SK-N-SH (cell line): Measurements from ENCODE around the gene PPP6C. TPM values are rescaled to one million over a fixed set of nuclear protein-coding genes. Genes with fewer than 3 reads are reported as not detected.

Source experiments
- CTCF ChIA-PET: fragments of 300-600, 350-600 bp; formaldehyde crosslinking; extraction: SDS; loops from one replicate; lab custom pipeline; 2021; lab: Yijun Ruan, JAX
- POLR2A ChIA-PET: fragments of 350-600 bp; sonication (Branson Sonifier 250); formaldehyde crosslinking; extraction: SDS; loops from one replicate; lab custom pipeline; 2020; ENCODE audit warnings: antibody characterized with exemption, inconsistent platforms; lab: Yijun Ruan, JAX
- DNase-seq: peaks from one replicate; pipeline ENCODE4 v3.0.0; 2012
- H2AFZ ChIP-seq: fragments of 200-600 bp; sonication (generic); 2 replicates; pipeline ENCODE4 v1.8.1; 2016; ENCODE audit warnings: antibody characterized with exemption, mild to moderate bottlenecking, low read depth
- H3F3A ChIP-seq: fragments of 200-600 bp; sonication (generic); replicated peaks from 2 replicates; pipeline ENCODE3; 2016; ENCODE audit warnings: antibody characterized with exemption, mild to moderate bottlenecking; ENCODE audit not compliant: insufficient read depth
- H3K27ac ChIP-seq, 2 experiments: fragments of 200-500 bp in 1 of 2; fragments of 200-600 bp in 1 of 2; sonication (Bioruptor generic) in 1 of 2; sonication (generic), shearing (Covaris generic) in 1 of 2; 2 replicates each; pipeline versions ENCODE4 v1.5.1 to v1.6.1; 2014 to 2016; ENCODE audit warnings: low read depth in 2 of 2, inconsistent platforms in 1 of 2, low read length in 1 of 2, mild to moderate bottlenecking in 1 of 2, mixed read lengths in 1 of 2
- H3K27me3 ChIP-seq: fragments of 200-600 bp; sonication (generic), shearing (Covaris generic); 2 replicates; pipeline ENCODE4 v1.6.1; 2016; ENCODE audit warnings: mixed run types; ENCODE audit not compliant: insufficient read depth
- H3K36me3 ChIP-seq, 2 experiments: fragments of 200-500 bp in 1 of 2; fragments of 200-600 bp in 1 of 2; sonication (Bioruptor generic) in 1 of 2; sonication (generic) in 1 of 2; replicated peaks in 1 of 2; 2 replicates each; pipeline versions ENCODE3 to v1.5.1; 2014 to 2016; ENCODE audit warnings: low read length in 1 of 2, mild to moderate bottlenecking in 1 of 2; ENCODE audit not compliant: insufficient read depth in 2 of 2, control insufficient read depth in 1 of 2
- H3K4me1 ChIP-seq, 2 experiments: fragments of 200-500 bp in 1 of 2; fragments of 200-600 bp in 1 of 2; sonication (Bioruptor generic) in 1 of 2; sonication (generic), shearing (Covaris generic) in 1 of 2; 2 replicates each; pipeline versions ENCODE4 v1.5.1 to v1.6.1; 2014 to 2016; ENCODE audit warnings: low read depth in 1 of 2, low read length in 1 of 2, mixed run types in 1 of 2; ENCODE audit not compliant: insufficient read depth in 2 of 2, control insufficient read depth in 1 of 2
- H3K4me2 ChIP-seq: fragments of 200-600 bp; sonication (generic), shearing (Covaris generic); 2 replicates; pipeline ENCODE4 v1.6.1; 2017; ENCODE audit warnings: mixed run types
- H3K4me3 ChIP-seq, 2 experiments: fragments of 200-500 bp in 1 of 2; fragments of 200-600 bp in 1 of 2; sonication (Bioruptor generic) in 1 of 2; sonication (generic), shearing (Covaris generic) in 1 of 2; 2 replicates each; pipeline versions ENCODE4 v1.5.1 to v1.8.1; 2014 to 2016; ENCODE audit warnings: low read depth in 2 of 2, inconsistent platforms in 1 of 2, low read length in 1 of 2, mild to moderate bottlenecking in 1 of 2, mixed read lengths in 1 of 2, moderate library complexity in 1 of 2
- H3K79me2 ChIP-seq: fragments of 200-600 bp; sonication (generic); 2 replicates; pipeline ENCODE4 v1.8.1; 2017; ENCODE audit warnings: mild to moderate bottlenecking; ENCODE audit not compliant: insufficient read depth
- H3K9ac ChIP-seq: fragments of 200-600 bp; sonication (generic); 2 replicates; pipeline ENCODE4 v1.6.1; 2017; ENCODE audit warnings: mixed run types
- H3K9me2 ChIP-seq: fragments of 200-600 bp; sonication (generic); 2 replicates; pipeline ENCODE4 v1.6.1; 2017; ENCODE audit warnings: mixed run types
- H3K9me3 ChIP-seq: fragments of 200-600 bp; sonication (generic); 2 replicates; pipeline ENCODE4 v1.6.1; 2017; ENCODE audit warnings: mixed run types, mild to moderate bottlenecking, moderate library complexity
- H4K20me1 ChIP-seq: fragments of 200-600 bp; sonication (generic); 2 replicates; pipeline ENCODE4 v1.6.1; 2017; ENCODE audit warnings: mild to moderate bottlenecking, mixed run types; ENCODE audit not compliant: insufficient read depth
- CHD2 ChIP-seq: fragments of 150-350 bp; IDR thresholded peaks from 2 replicates; pipeline ENCODE4 v1.6.1; 2018; ENCODE audit warnings: low read length; ENCODE audit not compliant: partially characterized antibody
- ELF1 ChIP-seq: IDR thresholded peaks from 2 replicates; pipeline ENCODE4 v1.4.0; 2012
- EP300 ChIP-seq, 2 experiments: IDR thresholded peaks; 2 replicates each; pipeline versions ENCODE4 v1.4.0 to v1.6.1; 2012; ENCODE audit warnings: borderline replicate concordance in 1 of 2, low read depth in 1 of 2, low read length in 1 of 2
- EZH2phosphoT487 ChIP-seq: fragments of 200-600 bp; sonication (generic); IDR thresholded peaks from 2 replicates; pipeline ENCODE4 v1.6.1; 2017; ENCODE audit warnings: low read depth, mixed run types, mild to moderate bottlenecking, antibody characterized with exemption, moderate library complexity, borderline replicate concordance
- FOSL2 ChIP-seq: IDR thresholded peaks from 2 replicates; pipeline ENCODE4 v1.4.0; 2012; ENCODE audit warnings: low read depth, mild to moderate bottlenecking, moderate library complexity, borderline replicate concordance
- FOXM1 ChIP-seq: IDR thresholded peaks from 2 replicates; pipeline ENCODE4 v1.4.0; 2012; ENCODE audit warnings: low read depth, mild to moderate bottlenecking
- GATA2 ChIP-seq: sonication (generic); formaldehyde crosslinking; IDR thresholded peaks from 2 replicates; pipeline ENCODE4 v1.5.0; 2020; ENCODE audit warnings: mild to moderate bottlenecking, missing genetic modification reagents
- JUND ChIP-seq: IDR thresholded peaks from 2 replicates; pipeline ENCODE4 v1.4.0; 2012
- MEF2A ChIP-seq: IDR thresholded peaks from 2 replicates; pipeline ENCODE4 v1.4.0; 2012; ENCODE audit warnings: low read depth, borderline replicate concordance
- MXI1 ChIP-seq: IDR thresholded peaks from 2 replicates; pipeline ENCODE4 v1.6.1; 2012; ENCODE audit warnings: mild to moderate bottlenecking, low read depth, low read length, improper control_type of control experiment
- RAD21 ChIP-seq: IDR thresholded peaks from 2 replicates; pipeline ENCODE4 v1.6.1; 2012; ENCODE audit warnings: mild to moderate bottlenecking, low read length
- RFX5 ChIP-seq: IDR thresholded peaks from 2 replicates; pipeline ENCODE4 v1.6.1; 2012; ENCODE audit warnings: mild to moderate bottlenecking, improper control_type of control experiment, low read length
- SIN3A ChIP-seq: IDR thresholded peaks from 2 replicates; pipeline ENCODE4 v1.6.1; 2012; ENCODE audit warnings: low read depth, mild to moderate bottlenecking, low read length, moderate library complexity, borderline replicate concordance
- SMC3 ChIP-seq: IDR thresholded peaks from 2 replicates; pipeline ENCODE4 v1.6.1; 2012; ENCODE audit warnings: low read depth, low read length, improper control_type of control experiment
- TCF12 ChIP-seq: IDR thresholded peaks from 2 replicates; pipeline ENCODE4 v1.4.0; 2012
- TEAD4 ChIP-seq: IDR thresholded peaks from 2 replicates; pipeline ENCODE4 v1.4.0; 2012; ENCODE audit warnings: mild to moderate bottlenecking, borderline replicate concordance; ENCODE audit not compliant: insufficient read depth
- YY1 ChIP-seq: IDR thresholded peaks from 2 replicates; pipeline ENCODE4 v1.4.0; 2012; ENCODE audit warnings: low read depth, mild to moderate bottlenecking
- WGBS: methylation state at CpG from one replicate; pipeline ENCODE4 v1.1.6; 2017; ENCODE audit warnings: low lambda C conversion rate; 5-methylcytosine and 5-hydroxymethylcytosine counted together
- polyA plus RNA-seq, 3 experiments: library from polyadenylated mRNA; depleted of rRNA; stranded (reverse); fragments of >200 nt; gene quantifications; 2 replicates each; pipeline ENCODE4 v1.2.3, GENCODE V29; 2012
- TF ChIP-seq, protein P1 (sequence below): IDR thresholded peaks from 2 replicates; pipeline ENCODE4; 2012
- TF ChIP-seq, protein P2 (sequence below): IDR thresholded peaks from 2 replicates; pipeline ENCODE4 v1.4.0; 2012; ENCODE audit warnings: low read depth, borderline replicate concordance

The PPP6C gene
- polyA plus RNA-seq, 1 of the 3 experiments (the other 2 are of a cell fraction) = 14.8 TPM

DNA sequence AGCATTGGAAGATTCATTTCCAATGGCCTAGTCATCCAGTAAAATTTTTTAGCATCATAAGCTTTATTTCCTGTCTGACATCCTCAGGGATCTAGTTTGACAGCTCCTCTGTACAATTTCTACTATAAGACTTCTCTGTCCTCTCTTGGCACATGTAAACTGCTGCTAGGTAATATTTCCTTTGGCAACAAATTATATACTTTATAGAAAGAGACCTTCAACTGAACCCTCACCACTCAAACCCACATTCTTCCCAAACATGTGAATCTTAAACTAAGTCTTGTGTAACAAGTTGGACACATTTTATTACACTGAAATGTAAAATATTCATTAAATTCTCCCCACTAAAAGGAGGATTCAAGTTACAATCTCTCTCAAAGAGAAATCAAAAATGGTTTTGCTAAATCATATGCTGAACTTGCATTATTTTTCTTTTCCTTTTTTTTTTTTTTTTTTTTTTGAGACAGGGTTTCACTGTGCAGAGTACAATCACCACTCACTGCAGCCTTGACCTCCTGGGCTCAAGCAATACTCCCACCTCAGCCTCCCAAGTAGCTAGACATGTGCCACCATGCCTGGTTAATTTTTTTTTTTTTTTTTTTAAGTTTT, 83.2 kb downstream of the PPP6C start:
- Histone ChIP-seq H3K4me3 (no peak overlapping the region), H3K4me2 (no peak overlapping the region), H3K4me1 (peaks cover 0 to 3% of the 10 kb centered on the region in 2 experiments; a peak in 1 of 4 replicates), H3K9ac (no peak overlapping the region), H3K27ac (peak overlapping the region in 1 of 2 experiments; percentile 33; a peak in 2 of 4 replicates), H2AFZ (no peak overlapping the region), H3K9me2 (no peaks in the 10 kb centered on the region), H4K20me1 (no peaks in the 10 kb centered on the region), H3K79me2 (no peaks in the 10 kb centered on the region), H3K36me3 (no peaks in the 10 kb centered on the region), H3F3A (peaks cover 10% of the 10 kb centered on the region), H3K9me3 (peaks cover 4% of the 10 kb centered on the region), H3K27me3 (no peaks in the 10 kb centered on the region)
- DNase-seq = no peak
- CTCF ChIA-PET = no interaction called here
- POLR2A ChIA-PET = no interaction called here
- TF ChIP-seq TCF12 (peak; percentile 37; the same call in 1 of the 2 replicates), ELF1 (no peak), TEAD4 (no peak)
- TF ChIP-seq, protein P1, sequence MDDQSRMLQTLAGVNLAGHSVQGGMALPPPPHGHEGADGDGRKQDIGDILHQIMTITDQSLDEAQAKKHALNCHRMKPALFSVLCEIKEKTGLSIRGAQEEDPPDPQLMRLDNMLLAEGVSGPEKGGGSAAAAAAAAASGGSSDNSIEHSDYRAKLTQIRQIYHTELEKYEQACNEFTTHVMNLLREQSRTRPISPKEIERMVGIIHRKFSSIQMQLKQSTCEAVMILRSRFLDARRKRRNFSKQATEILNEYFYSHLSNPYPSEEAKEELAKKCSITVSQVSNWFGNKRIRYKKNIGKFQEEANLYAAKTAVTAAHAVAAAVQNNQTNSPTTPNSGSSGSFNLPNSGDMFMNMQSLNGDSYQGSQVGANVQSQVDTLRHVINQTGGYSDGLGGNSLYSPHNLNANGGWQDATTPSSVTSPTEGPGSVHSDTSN = peak; percentile 70

DNA sequence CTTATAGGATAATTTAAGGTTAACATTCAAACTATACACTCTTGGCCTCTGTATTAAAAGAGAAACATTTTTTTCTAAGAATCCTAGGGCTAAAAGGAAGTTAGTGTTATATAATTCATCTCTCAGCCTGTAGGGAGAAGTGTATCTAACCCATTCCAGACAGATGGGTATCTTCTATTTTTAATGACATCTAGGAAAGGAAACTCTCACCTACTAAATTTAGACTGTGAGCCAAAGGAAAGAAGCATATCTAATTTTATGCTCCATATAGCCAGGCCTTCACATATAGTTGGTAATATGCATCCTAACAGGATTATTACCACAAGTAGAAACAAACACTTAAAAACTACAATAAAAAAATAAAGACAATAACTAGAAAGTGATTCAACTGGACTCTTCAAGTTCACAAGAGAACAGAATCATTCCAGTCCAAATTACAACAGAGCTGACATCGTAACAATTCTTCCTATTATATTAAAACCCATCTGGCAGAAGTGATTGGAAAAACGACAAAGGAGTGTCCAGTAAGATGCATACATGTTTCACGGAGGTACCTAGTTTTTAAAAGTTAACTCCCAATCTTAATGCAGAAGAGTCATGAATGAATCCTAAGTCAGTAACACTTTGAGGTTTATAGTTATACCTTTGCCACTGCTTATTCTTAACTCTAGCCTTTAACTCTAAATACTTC, 85.7 kb downstream of the PPP6C start:
- no peak for DNase-seq
- Histone ChIP-seq H3K9ac (no peak overlapping the region), H3K4me1 (peaks cover 0 to 3% of the 10 kb centered on the region in 2 experiments; a peak in 1 of 4 replicates), H2AFZ (no peak overlapping the region), H3K4me3 (no peak overlapping the region), H3K9me2 (no peaks in the 10 kb centered on the region), H4K20me1 (no peaks in the 10 kb centered on the region), H3K4me2 (no peak overlapping the region), H3K27me3 (no peaks in the 10 kb centered on the region), H3K36me3 (no peaks in the 10 kb centered on the region), H3F3A (peaks cover 10% of the 10 kb centered on the region), H3K27ac (no peak overlapping the region)
- CTCF ChIA-PET = no interaction called here
- WGBS = 79% methylated on average over 3 of the region's 3 CpGs
- no peak for TF ChIP-seq SIN3A
- no peak for TF ChIP-seq TEAD4
- no peak for TF ChIP-seq MXI1
- TF ChIP-seq SMC3 = no peak
- no peak for TF ChIP-seq RFX5
- no peak for TF ChIP-seq FOXM1
- no peak for TF ChIP-seq GATA2
- no peak for TF ChIP-seq RAD21
- TF ChIP-seq JUND = no peak
- no peak for TF ChIP-seq FOSL2
- TF ChIP-seq YY1 = no peak
- no peak for TF ChIP-seq EZH2phosphoT487
- TF ChIP-seq CHD2 = no peak
- TF ChIP-seq, protein P2, sequence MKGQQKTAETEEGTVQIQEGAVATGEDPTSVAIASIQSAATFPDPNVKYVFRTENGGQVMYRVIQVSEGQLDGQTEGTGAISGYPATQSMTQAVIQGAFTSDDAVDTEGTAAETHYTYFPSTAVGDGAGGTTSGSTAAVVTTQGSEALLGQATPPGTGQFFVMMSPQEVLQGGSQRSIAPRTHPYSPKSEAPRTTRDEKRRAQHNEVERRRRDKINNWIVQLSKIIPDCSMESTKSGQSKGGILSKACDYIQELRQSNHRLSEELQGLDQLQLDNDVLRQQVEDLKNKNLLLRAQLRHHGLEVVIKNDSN = no peak
- no peak for TF ChIP-seq TCF12
- no peak for TF ChIP-seq MEF2A
- no peak for TF ChIP-seq EP300 (IDR thresholded peaks at IDR 0.05; ENCODE audit: borderline replicate concordance in 1 of 2, low read depth in 1 of 2, low read length in 1 of 2)
- no peak for TF ChIP-seq ELF1
- TF ChIP-seq, all 33 proteins: peak for 0
- Histone ChIP-seq H3K79me2 (no peaks in the 10 kb centered on the region), H3K9me3 (no peaks in the 10 kb centered on the region)
- POLR2A ChIA-PET = no interaction called here
